GM19397 (cell line): ENCODE data around the gene RAD17.
A peak's percentile ranks its signal among the peaks of the same experiment; 100 is the strongest.
"Not testable (repeated sequence)": the region's sequence is repeated elsewhere in the genome, so short reads cannot be mapped to it uniquely, and the experiment has no call there.

Experiments
- ATAC-seq: cut with Tn5 transposase; IDR thresholded peaks from one replicate; pipeline ENCODE4 v1.9.1; 2021; ENCODE audit warnings: mild to moderate bottlenecking, moderate library complexity; ENCODE audit not compliant: unreplicated experiment

RAD17 gene

DNA sequence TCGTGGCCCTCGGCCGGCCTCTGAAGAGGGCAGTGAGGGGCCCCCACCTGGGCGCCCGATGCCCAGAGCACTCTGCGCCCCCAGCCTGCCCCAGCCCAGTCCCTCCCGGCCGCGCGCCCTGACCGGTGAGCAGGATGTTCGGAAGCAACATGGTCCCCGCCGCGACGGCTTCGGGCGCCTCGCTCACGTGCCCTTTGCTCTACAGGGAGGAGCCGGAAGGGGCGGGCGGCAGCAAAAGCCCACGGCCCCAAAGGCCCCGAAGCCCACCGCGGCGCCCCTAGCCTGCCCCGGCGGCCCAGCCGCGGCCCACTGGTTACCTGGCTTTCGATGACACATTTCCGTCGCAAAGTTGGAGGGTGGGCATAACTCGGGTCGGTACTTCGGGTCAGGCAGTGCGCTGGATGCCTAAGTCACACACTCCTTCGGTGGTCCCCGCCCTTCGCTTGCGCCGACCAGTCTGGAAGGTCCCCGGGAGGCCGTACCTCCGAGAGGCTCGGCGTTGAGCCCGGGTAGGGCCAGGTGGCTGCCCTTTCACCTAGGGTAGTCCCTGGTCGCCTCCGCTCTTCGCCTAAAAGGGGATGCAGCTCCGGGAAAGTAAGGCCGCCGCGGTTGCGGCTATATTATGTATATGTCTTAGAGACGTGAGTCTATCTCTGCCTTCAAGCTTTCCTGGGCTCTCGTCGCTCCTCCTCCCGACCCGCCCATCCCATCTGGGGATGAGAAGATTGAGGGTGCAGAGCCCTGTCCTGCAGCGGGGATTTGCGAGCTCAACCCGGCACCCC, at the start of gene RAD17, which contains the start of the genes AK6 and TAF9:
TSS of gene RAD17 (plus strand) at position 479 of the 782 bp plus-strand sequence. CDS start 2,391 bp downstream, outside the sequence.
TSS of gene AK6 (minus strand) at position 181 of the 782 bp plus-strand sequence. CDS start at position 151, 30 bp downstream.
TSS of gene TAF9 (minus strand) at position 181 of the 782 bp plus-strand sequence. CDS start 3,783 bp downstream, outside the sequence.
- peak; percentile 93 for ATAC-seq

- no peak for ATAC-seq
These were observed 43.3 kb upstream of the RAD17 start for GRCh38 chr5:69326365-69326764.

- no peak for ATAC-seq
These were observed 39.6 kb upstream of the RAD17 start for GRCh38 chr5:69329905-69330489.

GRCh38 chr5:69331528-69332445, 37.8 kb upstream of the RAD17 start:
- ATAC-seq: no peak

- not testable (repeated sequence) for ATAC-seq
These were observed 35.8 kb upstream of the RAD17 start for GRCh38 chr5:69333668-69334315.

GRCh38 chr5:69334793-69335268, 34.8 kb upstream of the RAD17 start:
- peak; percentile 46 for ATAC-seq

GRCh38 chr5:69335341-69335935, 34.2 kb upstream of the RAD17 start:
- ATAC-seq: no peak

GRCh38 chr5:69341520-69342161, 28.0 kb upstream of the RAD17 start:
- ATAC-seq: no peak

- no peak for ATAC-seq
These were observed 26.5 kb upstream of the RAD17 start for GRCh38 chr5:69343083-69343482.

- ATAC-seq: no peak
These were observed 19.0 kb upstream of the RAD17 start for GRCh38 chr5:69350664-69351063.

- ATAC-seq: no peak
These were observed 9.9 kb upstream of the RAD17 start for GRCh38 chr5:69359699-69360098.

DNA sequence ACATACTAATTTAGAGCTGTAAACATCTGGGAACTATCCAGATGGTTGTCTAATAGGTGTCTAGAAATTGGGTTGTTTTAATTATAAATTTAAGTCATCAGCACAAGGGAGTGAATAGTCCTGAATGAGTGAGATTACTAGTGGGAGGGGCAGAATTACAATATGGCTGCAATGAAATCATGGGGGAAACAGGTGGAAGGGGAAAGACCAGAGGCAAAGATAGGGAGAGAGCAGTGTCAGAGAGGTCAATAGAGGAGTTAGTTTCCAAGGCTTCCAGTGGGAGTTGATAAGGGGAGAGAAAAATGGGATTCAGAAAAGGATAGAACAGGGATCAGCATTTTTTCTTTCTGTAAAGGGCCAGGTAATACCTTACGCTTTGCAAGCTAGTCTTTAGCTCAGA, 9.2 kb upstream of the RAD17 start:
- no peak for ATAC-seq

- no peak for ATAC-seq
These were observed 5.2 kb upstream of the RAD17 start for GRCh38 chr5:69364414-69364813.

DNA sequence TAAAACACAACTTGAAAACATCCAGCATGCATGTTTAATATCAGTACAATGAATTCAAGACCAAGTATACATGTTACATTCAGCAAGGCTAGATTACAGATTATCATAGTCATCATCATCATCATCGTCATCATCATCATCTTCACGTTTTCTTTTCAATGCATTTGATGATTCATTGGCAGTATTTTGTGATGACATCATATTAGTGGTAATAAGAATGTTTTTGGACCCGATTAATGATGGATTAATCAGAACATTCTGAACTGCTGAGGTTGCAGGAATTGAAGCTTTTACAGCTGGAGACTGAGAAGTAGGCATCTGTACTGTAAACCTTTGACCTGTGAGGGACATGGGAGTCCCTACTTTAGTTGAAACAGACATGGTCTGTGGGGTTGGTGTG, 4.8 kb upstream of the RAD17 start:
- no peak for ATAC-seq

DNA sequence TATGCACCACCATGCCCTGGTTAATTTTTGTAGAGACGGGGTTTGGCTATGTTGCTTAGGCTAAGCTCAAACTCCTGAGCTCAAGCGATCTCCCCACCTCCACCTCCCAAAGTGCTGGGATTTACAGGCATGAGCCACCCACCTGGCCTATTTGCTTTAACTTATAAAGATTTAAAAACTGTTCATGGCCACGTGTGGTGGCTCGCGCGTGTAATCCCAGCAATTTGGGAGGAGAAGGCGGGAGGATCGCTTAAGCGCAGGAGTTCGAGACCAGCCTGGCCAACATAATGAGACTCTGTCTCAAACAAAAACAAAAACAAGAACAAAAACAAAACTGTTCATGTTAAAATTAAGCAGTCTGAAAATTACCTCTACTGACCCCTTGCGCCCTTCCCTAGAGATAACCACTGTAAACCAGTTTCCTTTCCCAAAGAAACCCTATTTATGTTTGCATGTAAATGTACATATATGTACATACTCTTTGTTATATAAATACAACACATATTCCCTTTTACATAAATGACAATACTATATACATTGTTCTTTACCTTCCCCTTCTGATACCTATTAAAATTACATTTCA, 1.8 kb upstream of the RAD17 start:
- no peak for ATAC-seq

- ATAC-seq: no peak
These were observed 919 bp upstream of the RAD17 start for GRCh38 chr5:69368458-69369339.

- ATAC-seq: not testable (repeated sequence)
These were observed 717 bp downstream of the RAD17 start for GRCh38 chr5:69370335-69370734.

DNA sequence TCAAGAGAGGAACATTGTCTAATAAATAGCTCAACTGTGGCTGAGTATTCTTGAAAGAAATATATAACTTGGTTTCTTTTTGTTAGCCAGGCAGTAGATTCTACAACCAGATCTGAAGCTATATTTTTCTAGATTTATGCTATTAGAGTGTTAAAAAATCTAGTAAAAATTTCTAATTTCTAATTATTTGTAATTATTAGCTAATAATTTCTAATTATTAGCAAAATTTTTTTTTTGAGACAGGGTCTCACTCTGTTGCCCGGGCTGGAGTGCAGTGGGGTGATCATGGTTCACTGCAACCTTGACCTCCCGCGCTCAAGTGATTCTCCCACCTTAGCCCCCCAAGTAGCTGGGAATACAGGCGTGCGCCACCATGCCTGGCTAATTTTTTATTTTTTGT, 2.8 kb downstream of the RAD17 start:
- no peak for ATAC-seq
